GM12892 (cell line): ENCODE results near the gene ZYG11A.

Experiments used
- POLR2A ChIP-seq: IDR thresholded peaks from 2 replicates; pipeline ENCODE4 v1.6.1; 2011; ENCODE audit warnings: low read depth, low read length, control low read depth
- TAF1 ChIP-seq: IDR thresholded peaks from 2 replicates; pipeline ENCODE4 v1.6.1; 2011; ENCODE audit warnings: low read depth, mild to moderate bottlenecking, control low read depth, low read length, borderline replicate concordance

DNA sequence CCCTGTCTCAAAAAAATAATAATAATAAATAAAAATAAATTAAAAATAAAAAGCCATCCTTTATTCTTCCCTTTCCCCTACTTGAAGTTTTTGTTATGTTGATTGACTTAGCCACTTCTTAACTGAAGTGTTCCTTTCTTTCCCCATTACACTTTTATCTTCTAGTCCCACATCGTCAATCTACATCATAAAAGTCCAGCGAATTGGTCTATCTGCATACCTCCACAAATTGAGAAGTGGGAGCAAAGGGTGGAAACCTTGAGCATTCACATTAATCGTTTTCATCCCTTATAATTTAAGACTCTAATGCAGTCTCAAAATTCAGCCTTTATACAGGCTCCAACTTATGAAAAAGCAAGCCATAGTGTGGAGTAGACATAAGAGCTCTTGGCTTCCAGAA, 6.5 kb upstream of the ZYG11A start:
- TF ChIP-seq TAF1 (no peak), POLR2A (no peak)
